Ishikawa (cell line): ENCODE data around the gene RAMP1.

Experiments used
- CEBPB ChIP-seq: IDR thresholded peaks from 2 replicates; pipeline ENCODE4 v1.6.1; 2012
- CREB1 ChIP-seq: IDR thresholded peaks from 2 replicates; pipeline ENCODE4 v1.6.1; 2012; ENCODE audit warnings: low read depth
- EGR1 ChIP-seq: IDR thresholded peaks from 2 replicates; pipeline ENCODE4 v1.6.1; 2012
- EP300 ChIP-seq: IDR thresholded peaks from 2 replicates; pipeline ENCODE4 v1.6.1; 2012; ENCODE audit warnings: borderline replicate concordance
- FOXM1 ChIP-seq: IDR thresholded peaks from 2 replicates; pipeline ENCODE4 v1.6.1; 2012; ENCODE audit warnings: low read depth, borderline replicate concordance
- NFIC ChIP-seq: IDR thresholded peaks from 2 replicates; pipeline ENCODE4 v1.6.1; 2012
- RAD21 ChIP-seq: IDR thresholded peaks from 2 replicates; pipeline ENCODE4 v1.6.1; 2012; ENCODE audit warnings: low read depth
- TAF1 ChIP-seq: IDR thresholded peaks from 2 replicates; pipeline ENCODE4 v1.6.1; 2012; ENCODE audit warnings: low read depth, mild to moderate bottlenecking
- TCF12 ChIP-seq: IDR thresholded peaks from 2 replicates; pipeline ENCODE4 v1.6.1; 2012; ENCODE audit warnings: low read depth
- TEAD4 ChIP-seq: IDR thresholded peaks from 2 replicates; pipeline ENCODE4 v1.6.1; 2012
- USF1 ChIP-seq: IDR thresholded peaks from 2 replicates; pipeline ENCODE4 v1.6.1; 2012
- YY1 ChIP-seq: IDR thresholded peaks from 2 replicates; pipeline ENCODE4 v1.6.1; 2012; ENCODE audit warnings: low read depth
- ZBTB7A ChIP-seq: IDR thresholded peaks from 2 replicates; pipeline ENCODE4 v1.6.1; 2012; ENCODE audit warnings: low read depth
- TF ChIP-seq, protein P1 (sequence below): IDR thresholded peaks from 2 replicates; pipeline ENCODE4 v1.6.1; 2012
- TF ChIP-seq, protein P2 (sequence below): IDR thresholded peaks from 2 replicates; pipeline ENCODE4 v1.6.1; 2012; ENCODE audit warnings: low read depth, mild to moderate bottlenecking

RAMP1 gene

GRCh38 chr2:237870126-237870525, 10.7 kb downstream of the RAMP1 start:
- TF ChIP-seq, protein P1, sequence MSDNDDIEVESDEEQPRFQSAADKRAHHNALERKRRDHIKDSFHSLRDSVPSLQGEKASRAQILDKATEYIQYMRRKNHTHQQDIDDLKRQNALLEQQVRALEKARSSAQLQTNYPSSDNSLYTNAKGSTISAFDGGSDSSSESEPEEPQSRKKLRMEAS = no peak
- TF ChIP-seq ZBTB7A (no peak), TCF12 (no peak), FOXM1 (no peak), USF1 (no peak), CREB1 (no peak), CEBPB (no peak), RAD21 (no peak), EP300 (no peak), YY1 (no peak), EGR1 (no peak), TEAD4 (no peak), TAF1 (no peak), NFIC (no peak)
- TF ChIP-seq, protein P2, sequence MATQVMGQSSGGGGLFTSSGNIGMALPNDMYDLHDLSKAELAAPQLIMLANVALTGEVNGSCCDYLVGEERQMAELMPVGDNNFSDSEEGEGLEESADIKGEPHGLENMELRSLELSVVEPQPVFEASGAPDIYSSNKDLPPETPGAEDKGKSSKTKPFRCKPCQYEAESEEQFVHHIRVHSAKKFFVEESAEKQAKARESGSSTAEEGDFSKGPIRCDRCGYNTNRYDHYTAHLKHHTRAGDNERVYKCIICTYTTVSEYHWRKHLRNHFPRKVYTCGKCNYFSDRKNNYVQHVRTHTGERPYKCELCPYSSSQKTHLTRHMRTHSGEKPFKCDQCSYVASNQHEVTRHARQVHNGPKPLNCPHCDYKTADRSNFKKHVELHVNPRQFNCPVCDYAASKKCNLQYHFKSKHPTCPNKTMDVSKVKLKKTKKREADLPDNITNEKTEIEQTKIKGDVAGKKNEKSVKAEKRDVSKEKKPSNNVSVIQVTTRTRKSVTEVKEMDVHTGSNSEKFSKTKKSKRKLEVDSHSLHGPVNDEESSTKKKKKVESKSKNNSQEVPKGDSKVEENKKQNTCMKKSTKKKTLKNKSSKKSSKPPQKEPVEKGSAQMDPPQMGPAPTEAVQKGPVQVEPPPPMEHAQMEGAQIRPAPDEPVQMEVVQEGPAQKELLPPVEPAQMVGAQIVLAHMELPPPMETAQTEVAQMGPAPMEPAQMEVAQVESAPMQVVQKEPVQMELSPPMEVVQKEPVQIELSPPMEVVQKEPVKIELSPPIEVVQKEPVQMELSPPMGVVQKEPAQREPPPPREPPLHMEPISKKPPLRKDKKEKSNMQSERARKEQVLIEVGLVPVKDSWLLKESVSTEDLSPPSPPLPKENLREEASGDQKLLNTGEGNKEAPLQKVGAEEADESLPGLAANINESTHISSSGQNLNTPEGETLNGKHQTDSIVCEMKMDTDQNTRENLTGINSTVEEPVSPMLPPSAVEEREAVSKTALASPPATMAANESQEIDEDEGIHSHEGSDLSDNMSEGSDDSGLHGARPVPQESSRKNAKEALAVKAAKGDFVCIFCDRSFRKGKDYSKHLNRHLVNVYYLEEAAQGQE = no peak

GRCh38 chr2:237870754-237871651, 11.6 kb downstream of the RAMP1 start:
- no peak for TF ChIP-seq TEAD4
- TF ChIP-seq CEBPB = no peak
- TF ChIP-seq, protein P2 = no peak
- no peak for TF ChIP-seq FOXM1
- TF ChIP-seq RAD21 = no peak
- no peak for TF ChIP-seq CREB1
- TF ChIP-seq TCF12 = no peak
- TF ChIP-seq USF1 = no peak
- TF ChIP-seq ZBTB7A = no peak
- no peak for TF ChIP-seq EGR1

GRCh38 chr2:237872178-237872887, 12.9 kb downstream of the RAMP1 start:
- TF ChIP-seq CEBPB (no peak), USF1 (no peak), ZBTB7A (no peak), RAD21 (no peak), EGR1 (no peak), TCF12 (no peak)
- TF ChIP-seq, protein P1 = no peak

DNA sequence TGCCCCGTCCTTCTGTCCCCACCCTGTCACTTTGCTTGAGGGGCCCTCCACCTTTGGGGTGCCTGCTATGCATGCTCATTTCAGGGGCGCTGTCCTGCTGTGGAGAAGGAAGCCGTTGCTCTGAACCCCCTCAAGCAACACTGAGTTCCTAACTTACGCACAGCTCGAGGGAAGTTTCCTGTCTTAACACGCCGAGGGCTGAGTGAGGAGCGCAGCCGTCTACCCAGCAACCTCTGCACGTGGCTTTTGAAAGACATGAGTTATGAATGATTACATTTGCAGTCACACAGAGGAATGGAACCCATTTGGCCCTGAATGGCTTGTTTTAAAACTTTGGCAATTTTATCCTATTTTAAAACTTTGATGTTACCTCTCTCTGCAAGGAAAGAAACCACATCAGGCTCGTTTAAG, 14.0 kb downstream of the RAMP1 start:
- TF ChIP-seq TCF12 = no peak
- TF ChIP-seq NFIC = no peak
- TF ChIP-seq TAF1 = no peak
- no peak for TF ChIP-seq TEAD4
- TF ChIP-seq ZBTB7A = no peak
- TF ChIP-seq EP300 = no peak
- TF ChIP-seq EGR1 = no peak
- TF ChIP-seq, protein P2 = no peak
- TF ChIP-seq YY1 = no peak
- TF ChIP-seq CEBPB = no peak
- no peak for TF ChIP-seq CREB1
- no peak for TF ChIP-seq USF1
- TF ChIP-seq FOXM1 = no peak
- no peak for TF ChIP-seq RAD21
- TF ChIP-seq, protein P1 = no peak
